KMS-11 (cell line): ENCODE measurements around the gene COL26A1.

Experiments used
- H2AFZ ChIP-seq: fragments of 200-600 bp; sonication (generic); 2 replicates; pipeline ENCODE4 v1.6.1; 2016; ENCODE audit warnings: antibody characterized with exemption, mixed run types, low read depth
- H3K27ac ChIP-seq: fragments of 200-600 bp; sonication (generic); 2 replicates; pipeline ENCODE4 v1.6.1; 2016; ENCODE audit warnings: mild to moderate bottlenecking, mixed run types
- H3K27me3 ChIP-seq: fragments of 200-600 bp; sonication (generic); 2 replicates; pipeline ENCODE4 v1.6.1; 2017; ENCODE audit warnings: mild to moderate bottlenecking, low read depth, mixed run types, moderate library complexity; ENCODE audit not compliant: insufficient read depth
- H3K36me3 ChIP-seq: fragments of 200-600 bp; sonication (generic); 2 replicates; pipeline ENCODE4 v1.6.1; 2017; ENCODE audit warnings: mild to moderate bottlenecking, mixed run types; ENCODE audit not compliant: insufficient read depth
- H3K4me1 ChIP-seq: fragments of 200-600 bp; sonication (generic); 2 replicates; pipeline ENCODE4 v1.6.1; 2016; ENCODE audit warnings: mild to moderate bottlenecking, low read depth, mixed run types; ENCODE audit not compliant: poor library complexity, severe bottlenecking
- H3K4me2 ChIP-seq: fragments of 200-600 bp; sonication (generic); 2 replicates; pipeline ENCODE4 v1.7.0; 2016; ENCODE audit warnings: mild to moderate bottlenecking, mixed run types
- H3K4me3 ChIP-seq: fragments of 200-600 bp; sonication (generic); IDR thresholded peaks from 2 replicates; pipeline ENCODE4 v1.6.1; 2017; ENCODE audit warnings: low read depth, low read length, mixed read lengths; ENCODE audit not compliant: insufficient read depth
- H3K79me2 ChIP-seq: fragments of 200-600 bp; sonication (generic); 2 replicates; pipeline ENCODE4 v1.6.1; 2016; ENCODE audit warnings: low read depth, mixed run types; ENCODE audit not compliant: insufficient read depth
- H3K9ac ChIP-seq: fragments of 200-600 bp; sonication (generic); 2 replicates; pipeline ENCODE4 v1.6.1; 2016; ENCODE audit warnings: mild to moderate bottlenecking, mixed run types
- H4K20me1 ChIP-seq: fragments of 200-600 bp; sonication (generic); 2 replicates; pipeline ENCODE4 v1.6.1; 2016; ENCODE audit warnings: mild to moderate bottlenecking, mixed run types; ENCODE audit not compliant: insufficient read depth
- CTCF ChIP-seq: fragments of 200-600 bp; sonication (generic); conservative IDR thresholded peaks from 2 replicates; pipeline ENCODE4 v1.6.1; 2017; ENCODE audit warnings: low read depth, mild to moderate bottlenecking, antibody characterized with exemption, low read length, moderate library complexity, mixed read lengths

COL26A1 gene

GRCh38 chr7:101352920-101353308 lies 9.8 kb upstream of the COL26A1 start:
- no peak for TF ChIP-seq CTCF
- Histone ChIP-seq H3K4me1 (no peaks in the 10 kb centered on the region), H3K27ac (no peak overlapping the region), H3K4me3 (no peak overlapping the region), H3K36me3 (no peaks in the 10 kb centered on the region), H3K27me3 (peaks cover 27% of the 10 kb centered on the region), H3K79me2 (no peaks in the 10 kb centered on the region), H2AFZ (no peak overlapping the region), H3K9ac (no peak overlapping the region), H4K20me1 (no peaks in the 10 kb centered on the region), H3K4me2 (no peak overlapping the region)

GRCh38 chr7:101357433-101357832 lies 5.2 kb upstream of the COL26A1 start:
- Histone ChIP-seq H3K79me2 (no peaks in the 10 kb centered on the region), H3K27ac (no peak overlapping the region), H2AFZ (no peak overlapping the region), H3K4me3 (no peak overlapping the region), H3K36me3 (no peaks in the 10 kb centered on the region), H4K20me1 (no peaks in the 10 kb centered on the region), H3K9ac (no peak overlapping the region), H3K4me2 (no peak overlapping the region), H3K4me1 (no peaks in the 10 kb centered on the region), H3K27me3 (peaks cover 23% of the 10 kb centered on the region)
- TF ChIP-seq CTCF: no peak

- Histone ChIP-seq H2AFZ (no peak overlapping the region), H3K36me3 (no peaks in the 10 kb centered on the region), H3K4me2 (no peak overlapping the region), H3K4me1 (no peaks in the 10 kb centered on the region), H3K27me3 (peaks cover 41% of the 10 kb centered on the region; the same call in 1 of the 2 replicates), H3K79me2 (no peaks in the 10 kb centered on the region), H3K27ac (no peak overlapping the region), H3K4me3 (no peak overlapping the region), H3K9ac (no peak overlapping the region), H4K20me1 (no peaks in the 10 kb centered on the region)
- no peak for TF ChIP-seq CTCF
These were observed 590 bp downstream of the COL26A1 start for GRCh38 chr7:101363196-101363733.

GRCh38 chr7:101363734-101364374 lies 1.2 kb downstream of the COL26A1 start:
- H3K27ac ChIP-seq: no peak overlapping the region
- H3K27me3 ChIP-seq: peaks cover 44% of the 10 kb centered on the region; the same call in 1 of the 2 replicates
- H2AFZ ChIP-seq: peak overlapping the region; percentile 10; the same call in 1 of the 2 replicates
- H3K79me2 ChIP-seq: no peaks in the 10 kb centered on the region
- H3K4me1 ChIP-seq: no peaks in the 10 kb centered on the region
- H3K4me2 ChIP-seq: no peak overlapping the region
- TF ChIP-seq CTCF: peak; percentile 68
- no peak overlapping the region for H3K9ac ChIP-seq
- H4K20me1 ChIP-seq: no peaks in the 10 kb centered on the region
- H3K36me3 ChIP-seq: no peaks in the 10 kb centered on the region
- no peak overlapping the region for H3K4me3 ChIP-seq
